WERI-Rb-1 (cell line): ENCODE data around the gene PDZRN3.

ENCODE experiments used
- DNase-seq: peaks from one replicate; pipeline ENCODE4 v3.0.0-alpha.2; 2020
- H3K27ac ChIP-seq: fragments of 250-450 bp; sonication (Bioruptor Pico); 2 replicates; pipeline ENCODE4 v1.5.1; 2020; ENCODE audit warnings: mild to moderate bottlenecking, moderate library complexity
- H3K27me3 ChIP-seq: fragments of 250-450 bp; sonication (Bioruptor Pico); 2 replicates; pipeline ENCODE4 v1.5.1; 2021; ENCODE audit warnings: mild to moderate bottlenecking, low read depth, moderate library complexity; ENCODE audit not compliant: insufficient read depth, severe bottlenecking
- H3K36me3 ChIP-seq: fragments of 250-450 bp; sonication (Bioruptor Pico); 2 replicates; pipeline ENCODE4 v1.5.1; 2020; ENCODE audit warnings: mild to moderate bottlenecking, moderate library complexity
- H3K4me3 ChIP-seq: 2 replicates; pipeline ENCODE4 v1.5.1; 2011; ENCODE audit warnings: low read depth, mild to moderate bottlenecking, control low read depth, low read length
- H3K9me3 ChIP-seq: fragments of 250-450 bp; sonication (Bioruptor Pico); 2 replicates; pipeline ENCODE4 v1.5.1; 2021; ENCODE audit warnings: mild to moderate bottlenecking, moderate library complexity; ENCODE audit not compliant: severe bottlenecking
- TF ChIP-seq, protein P1 (sequence below): IDR thresholded peaks from 2 replicates; pipeline ENCODE4 v1.5.1; 2011; ENCODE audit warnings: low read depth, mild to moderate bottlenecking, control low read depth, inconsistent platforms, low read length

PDZRN3 gene

DNA sequence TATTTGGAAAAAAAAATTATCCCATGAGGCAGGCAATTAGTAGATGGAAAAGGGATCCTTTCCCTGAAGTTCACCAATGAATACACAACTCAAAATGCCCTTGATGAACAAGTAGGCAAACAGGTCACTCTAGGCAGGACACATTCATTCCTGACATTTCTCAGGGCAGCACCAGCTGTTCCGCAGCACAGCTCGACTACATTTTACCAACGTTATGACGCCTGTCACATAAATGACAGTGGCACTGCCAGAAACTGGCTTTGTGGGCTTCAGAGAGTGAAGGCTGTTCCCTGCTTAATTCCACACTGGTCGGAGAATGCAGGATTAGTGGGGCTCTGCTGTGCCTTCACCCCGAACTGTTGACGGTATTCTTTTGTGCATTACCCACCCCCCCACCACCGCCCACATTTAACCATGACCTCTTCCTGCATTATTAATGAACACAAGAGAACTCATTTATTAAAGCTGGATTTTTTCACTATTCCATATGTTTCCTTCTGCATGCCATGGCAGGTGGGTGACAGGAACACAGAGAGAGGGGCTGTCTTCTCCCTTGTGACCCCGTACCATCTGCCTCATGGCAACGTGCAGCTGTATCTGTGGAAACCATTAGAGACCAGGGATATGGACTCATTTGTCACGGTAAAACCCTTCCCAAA is 197.6 kb downstream of the PDZRN3 start:
- peak; percentile 14 for DNase-seq
- no peak overlapping the region for H3K4me3 ChIP-seq
- peak overlapping the region; percentile 11 for H3K27ac ChIP-seq
- TF ChIP-seq, protein P1, sequence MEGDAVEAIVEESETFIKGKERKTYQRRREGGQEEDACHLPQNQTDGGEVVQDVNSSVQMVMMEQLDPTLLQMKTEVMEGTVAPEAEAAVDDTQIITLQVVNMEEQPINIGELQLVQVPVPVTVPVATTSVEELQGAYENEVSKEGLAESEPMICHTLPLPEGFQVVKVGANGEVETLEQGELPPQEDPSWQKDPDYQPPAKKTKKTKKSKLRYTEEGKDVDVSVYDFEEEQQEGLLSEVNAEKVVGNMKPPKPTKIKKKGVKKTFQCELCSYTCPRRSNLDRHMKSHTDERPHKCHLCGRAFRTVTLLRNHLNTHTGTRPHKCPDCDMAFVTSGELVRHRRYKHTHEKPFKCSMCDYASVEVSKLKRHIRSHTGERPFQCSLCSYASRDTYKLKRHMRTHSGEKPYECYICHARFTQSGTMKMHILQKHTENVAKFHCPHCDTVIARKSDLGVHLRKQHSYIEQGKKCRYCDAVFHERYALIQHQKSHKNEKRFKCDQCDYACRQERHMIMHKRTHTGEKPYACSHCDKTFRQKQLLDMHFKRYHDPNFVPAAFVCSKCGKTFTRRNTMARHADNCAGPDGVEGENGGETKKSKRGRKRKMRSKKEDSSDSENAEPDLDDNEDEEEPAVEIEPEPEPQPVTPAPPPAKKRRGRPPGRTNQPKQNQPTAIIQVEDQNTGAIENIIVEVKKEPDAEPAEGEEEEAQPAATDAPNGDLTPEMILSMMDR: no peak
- no peaks in the 10 kb centered on the region for H3K27me3 ChIP-seq
- no peaks in the 10 kb centered on the region for H3K36me3 ChIP-seq
- H3K9me3 ChIP-seq: no peaks in the 10 kb centered on the region

DNA sequence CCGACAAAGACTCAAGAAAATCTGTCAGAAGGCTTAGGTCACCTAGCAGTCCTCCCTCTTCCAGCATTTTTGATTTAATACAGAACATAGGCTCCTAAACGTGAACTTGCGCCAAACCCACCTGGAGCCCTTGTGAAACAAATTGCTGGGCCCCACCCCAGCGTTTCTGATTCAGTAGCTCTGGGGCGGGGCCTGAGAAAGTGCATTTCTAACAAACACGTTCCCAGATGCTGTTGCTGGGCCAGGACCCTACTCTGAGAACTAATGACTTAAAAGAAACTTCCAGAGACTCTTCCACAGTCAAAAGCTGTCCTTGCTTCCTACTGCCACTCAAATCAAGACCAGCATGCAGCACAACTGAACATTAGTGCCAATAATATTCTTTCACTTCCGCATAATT is 198.1 kb downstream of the PDZRN3 start:
- no peaks in the 10 kb centered on the region for H3K9me3 ChIP-seq
- no peaks in the 10 kb centered on the region for H3K27me3 ChIP-seq
- DNase-seq: no peak
- H3K4me3 ChIP-seq: no peak overlapping the region
- H3K36me3 ChIP-seq: no peaks in the 10 kb centered on the region
- TF ChIP-seq, protein P1: no peak
- peak overlapping the region; percentile 11 for H3K27ac ChIP-seq

GRCh38 chr3:73423116-73423515 is 201.6 kb downstream of the PDZRN3 start:
- no peaks in the 10 kb centered on the region for H3K36me3 ChIP-seq
- H3K4me3 ChIP-seq: no peak overlapping the region
- TF ChIP-seq, protein P1: no peak
- no peak overlapping the region for H3K27ac ChIP-seq
- no peak for DNase-seq
- no peaks in the 10 kb centered on the region for H3K27me3 ChIP-seq
- H3K9me3 ChIP-seq: no peaks in the 10 kb centered on the region

DNA sequence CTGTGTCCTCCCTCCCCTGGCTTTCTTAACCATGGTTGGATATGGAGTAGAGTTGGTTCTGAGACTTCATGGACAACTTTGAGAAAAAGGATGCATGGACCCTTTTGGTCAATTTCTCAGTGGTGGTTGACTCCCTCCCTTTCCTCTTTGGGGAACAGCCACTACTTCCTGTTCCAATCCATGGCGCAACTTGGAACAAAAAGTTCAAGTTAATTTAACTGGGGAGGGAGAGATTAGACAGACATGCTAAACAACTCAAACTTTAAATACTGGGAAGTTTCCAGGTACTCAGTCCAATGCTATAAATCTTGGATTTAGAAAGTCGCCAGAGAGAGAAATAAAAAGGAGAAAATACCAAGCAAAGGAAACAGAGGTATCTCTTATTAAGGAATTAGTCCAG is 202.2 kb downstream of the PDZRN3 start:
- Histone ChIP-seq H3K27ac (no peak overlapping the region), H3K27me3 (no peaks in the 10 kb centered on the region), H3K9me3 (no peaks in the 10 kb centered on the region), H3K4me3 (no peak overlapping the region), H3K36me3 (no peaks in the 10 kb centered on the region)
- no peak for DNase-seq
- TF ChIP-seq, protein P1: no peak

DNA sequence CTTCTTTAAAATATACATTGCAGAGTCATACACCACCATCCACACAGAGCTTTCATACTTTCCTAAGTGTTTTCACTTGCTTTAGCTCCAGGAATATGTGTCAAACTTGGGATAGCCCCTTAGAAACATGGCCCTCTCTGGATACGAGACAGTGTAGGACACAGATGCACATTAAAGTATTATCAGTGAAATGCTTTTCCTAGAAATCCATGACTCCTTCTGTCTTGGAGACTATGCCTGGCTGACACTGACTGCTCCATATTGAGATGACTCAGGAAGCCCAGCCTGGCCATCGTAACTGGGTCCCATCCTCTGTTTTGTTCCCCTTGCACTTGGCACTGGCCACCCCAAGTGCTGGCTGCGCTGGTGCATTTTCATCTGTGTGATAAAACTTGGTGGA is 204.8 kb downstream of the PDZRN3 start:
- DNase-seq: no peak
- H3K9me3 ChIP-seq: no peaks in the 10 kb centered on the region
- H3K27me3 ChIP-seq: no peaks in the 10 kb centered on the region
- no peaks in the 10 kb centered on the region for H3K36me3 ChIP-seq
- TF ChIP-seq, protein P1: no peak
- no peak overlapping the region for H3K27ac ChIP-seq
- H3K4me3 ChIP-seq: no peak overlapping the region
